ENCODE measurements around the gene RRAGD.
"Not testable (repeated sequence)": the region's sequence is repeated elsewhere in the genome, so short reads cannot be mapped to it uniquely, and the experiment has no call there.

The RRAGD gene

GRCh38 chr6:89411145-89412070 lies 665 bp downstream of the RRAGD start:
- DNase-seq (ENCODE audit: low spot score): peak; percentile 60

GRCh38 chr6:89410788-89411144 lies 1.3 kb downstream of the RRAGD start:
- no peak for DNase-seq (ENCODE audit: low spot score)

- DNase-seq (ENCODE audit: low spot score): no peak
These were observed 1.8 kb downstream of the RRAGD start for GRCh38 chr6:89410231-89410761.

GRCh38 chr6:89409461-89410035 lies 2.5 kb downstream of the RRAGD start:
- peak; percentile 40 for DNase-seq (ENCODE audit: low spot score)

GRCh38 chr6:89406141-89406540 lies 5.9 kb downstream of the RRAGD start:
- no peak for DNase-seq (ENCODE audit: low spot score)

GRCh38 chr6:89404512-89404911 lies 7.6 kb downstream of the RRAGD start:
- no peak for DNase-seq (ENCODE audit: low spot score)

GRCh38 chr6:89402776-89403175 lies 9.3 kb downstream of the RRAGD start:
- DNase-seq (ENCODE audit: low spot score): no peak

GRCh38 chr6:89400912-89401399 lies 11.1 kb downstream of the RRAGD start:
- peak; percentile 58 for DNase-seq (ENCODE audit: low spot score)

GRCh38 chr6:89400050-89400449 lies 12.0 kb downstream of the RRAGD start:
- no peak for DNase-seq (ENCODE audit: low spot score)

GRCh38 chr6:89398762-89399525 lies 13.1 kb downstream of the RRAGD start:
- DNase-seq (ENCODE audit: low spot score): no peak

GRCh38 chr6:89397884-89398283 lies 14.2 kb downstream of the RRAGD start:
- not testable (repeated sequence) for DNase-seq (ENCODE audit: low spot score)

- no peak for DNase-seq (ENCODE audit: low spot score)
These were observed 18.4 kb downstream of the RRAGD start for GRCh38 chr6:89393659-89394058.

GRCh38 chr6:89392823-89393222 lies 19.2 kb downstream of the RRAGD start:
- DNase-seq (ENCODE audit: low spot score): no peak

- DNase-seq (ENCODE audit: low spot score): peak; percentile 64
These were observed 23.2 kb downstream of the RRAGD start for GRCh38 chr6:89388846-89389245.

GRCh38 chr6:89387516-89388201 lies 24.4 kb downstream of the RRAGD start:
- no peak for DNase-seq (ENCODE audit: low spot score)

- DNase-seq (ENCODE audit: low spot score): no peak
These were observed 25.1 kb downstream of the RRAGD start for GRCh38 chr6:89386917-89387491.

- no peak for DNase-seq (ENCODE audit: low spot score)
These were observed 26.2 kb downstream of the RRAGD start for GRCh38 chr6:89385846-89386245.

GRCh38 chr6:89385156-89385667 lies 26.9 kb downstream of the RRAGD start:
- peak; percentile 98 for DNase-seq (ENCODE audit: low spot score)

GRCh38 chr6:89381031-89381430 lies 31.0 kb downstream of the RRAGD start:
- no peak for DNase-seq (ENCODE audit: low spot score)

- DNase-seq (ENCODE audit: low spot score): peak; percentile 97
These were observed 32.8 kb downstream of the RRAGD start for GRCh38 chr6:89379281-89379680.

GRCh38 chr6:89378628-89379027 lies 33.4 kb downstream of the RRAGD start:
- DNase-seq (ENCODE audit: low spot score): no peak
